ENCODE measurements around the gene FASTK.

Gene FASTK

GRCh38 chr7:151080067-151080521, 515 bp downstream of the FASTK start:
- DNase-seq, result peak in 1 of 2 experiments; percentile 25

GRCh38 chr7:151079199-151079910, 1.3 kb downstream of the FASTK start:
- DNase-seq, result no peak

GRCh38 chr7:151078233-151079040, 2.2 kb downstream of the FASTK start:
- DNase-seq, result no peak

GRCh38 chr7:151077705-151078232, 2.8 kb downstream of the FASTK start:
- DNase-seq, result no peak

GRCh38 chr7:151076863-151077704, 3.5 kb downstream of the FASTK start:
- peak in 1 of 2 experiments; percentile 9 for DNase-seq

- no peak for DNase-seq
These were observed 4.6 kb downstream of the FASTK start for GRCh38 chr7:151075978-151076426.

- DNase-seq, result no peak
These were observed 5.0 kb downstream of the FASTK start for GRCh38 chr7:151075662-151075971.

GRCh38 chr7:151074817-151075661, 5.6 kb downstream of the FASTK start:
- no peak for DNase-seq

- DNase-seq, result no peak
These were observed 6.6 kb downstream of the FASTK start for GRCh38 chr7:151073990-151074389.

GRCh38 chr7:151071032-151071866, 9.4 kb downstream of the FASTK start:
- no peak for DNase-seq

GRCh38 chr7:151070574-151070960, 10.0 kb downstream of the FASTK start:
- DNase-seq, result no peak

GRCh38 chr7:151069841-151070573, 10.6 kb downstream of the FASTK start:
- DNase-seq, result no peak

- no peak for DNase-seq
These were observed 12.4 kb downstream of the FASTK start for GRCh38 chr7:151068069-151068773.

GRCh38 chr7:151066273-151066974, 14.2 kb downstream of the FASTK start:
- no peak for DNase-seq

GRCh38 chr7:151065516-151065915, 15.1 kb downstream of the FASTK start:
- no peak for DNase-seq

GRCh38 chr7:151064993-151065392, 15.6 kb downstream of the FASTK start:
- DNase-seq, result no peak

GRCh38 chr7:151064454-151064853, 16.2 kb downstream of the FASTK start:
- no peak for DNase-seq

- no peak for DNase-seq
These were observed 17.4 kb downstream of the FASTK start for GRCh38 chr7:151063212-151063561.
